CD4-positive, alpha-beta memory T cell (primary cell): ENCODE data around the gene PRR29. TPM values are rescaled to one million over a fixed set of nuclear protein-coding genes. Genes with fewer than 3 reads are reported as not detected.

Source experiments
- CTCF ChIA-PET: fragments of 350-600 bp; sonication (Branson Sonifier 250); formaldehyde crosslinking; loops from one replicate; lab custom pipeline; 2021; ENCODE audit warnings: inconsistent platforms; ENCODE audit not compliant: partially characterized antibody; lab: Charles Lee
- POLR2A ChIA-PET: fragments of 350-600 bp; sonication (Branson Sonifier 250); formaldehyde crosslinking; loops from one replicate; lab custom pipeline; 2021; ENCODE audit not compliant: partially characterized antibody; lab: Charles Lee
- DNase-seq, 5 donors: peaks; one replicate each; pipeline versions ENCODE4 v3.0.0 to v3.0.0-alpha.2; 2020 to 2022; ENCODE audit warnings: mixed read lengths in 1 of 5
- H3K27ac ChIP-seq: one replicate; pipeline ENCODE4 v1.7.0; 2013; ENCODE audit warnings: low read depth, low read length
- H3K27me3 ChIP-seq: 2 replicates; pipeline ENCODE4 v1.7.0; 2013; ENCODE audit warnings: mild to moderate bottlenecking, low read length, moderate library complexity; ENCODE audit not compliant: insufficient read depth
- H3K36me3 ChIP-seq: 2 replicates; pipeline ENCODE4 v1.7.0; 2013; ENCODE audit warnings: mild to moderate bottlenecking, low read length, moderate library complexity; ENCODE audit not compliant: insufficient read depth
- H3K4me1 ChIP-seq: 2 replicates; pipeline ENCODE4 v1.7.0; 2013; ENCODE audit warnings: mild to moderate bottlenecking, low read length, moderate library complexity; ENCODE audit not compliant: insufficient read depth
- H3K4me3 ChIP-seq, 2 donors: one replicate each; pipeline ENCODE4 v1.7.0; 2013; ENCODE audit warnings: low read length in 2 of 2, mild to moderate bottlenecking in 1 of 2
- H3K9me3 ChIP-seq, 2 donors: one replicate each; pipeline ENCODE4 v1.7.0; 2013; ENCODE audit warnings: low read length in 2 of 2, control low read depth in 1 of 2; ENCODE audit not compliant: control insufficient read depth in 1 of 2
- H3K27ac Mint-ChIP-seq, 7 donors: one replicate each; pipeline ENCODE4 v1.8.0; 2020 to 2021; ENCODE audit warnings: mixed read lengths in 7 of 7, mild to moderate bottlenecking in 6 of 7, inconsistent platforms in 3 of 7, moderate library complexity in 3 of 7
- H3K27me3 Mint-ChIP-seq, 2 donors: one replicate each; pipeline ENCODE4 v1.8.0; 2020 to 2021; ENCODE audit warnings: mixed read lengths in 2 of 2
- H3K36me3 Mint-ChIP-seq, 2 donors: one replicate each; pipeline ENCODE4 v1.8.0; 2020 to 2021; ENCODE audit warnings: mixed read lengths in 2 of 2, inconsistent platforms in 1 of 2, mild to moderate bottlenecking in 1 of 2
- H3K4me1 Mint-ChIP-seq, 4 donors: one replicate each; pipeline ENCODE4 v1.8.0; 2020 to 2021; ENCODE audit warnings: mixed read lengths in 4 of 4, mild to moderate bottlenecking in 1 of 4
- H3K4me3 Mint-ChIP-seq, 8 donors: one replicate each; pipeline ENCODE4 v1.8.0; 2020 to 2021; ENCODE audit warnings: mixed read lengths in 8 of 8, mild to moderate bottlenecking in 7 of 8, moderate library complexity in 6 of 8, inconsistent platforms in 3 of 8
- H3K9me3 Mint-ChIP-seq, 8 donors: one replicate each; pipeline ENCODE4 v1.8.0; 2020 to 2021; ENCODE audit warnings: mixed read lengths in 8 of 8, mild to moderate bottlenecking in 5 of 8, inconsistent platforms in 3 of 8, moderate library complexity in 1 of 8
- intact Hi-C: fragments of 100-400 bp; cut with micrococcal nuclease; formaldehyde crosslinking; loops from one replicate; pipeline ENCODE4 v1.15.1; 2023
- polyA plus RNA-seq, 2 donors: library from polyadenylated mRNA; unstranded; fragments of 300-500 nt; fragmentation: Illumina TruSeq; gene quantifications; one replicate each; pipeline ENCODE4 v1.2.3, GENCODE V29; 2021
- total RNA-seq, 2 experiments: library from RNA; stranded (reverse); gene quantifications; one replicate each; pipeline ENCODE4 v1.2.3, GENCODE V29; 2021

Gene PRR29
- total RNA-seq (1 to 10 TPM in 1 of 2 experiments, under 1 TPM in 1; 0.19 to 1.0 TPM), polyA plus RNA-seq (1 to 10 TPM; 5.6 to 6.0 TPM)

GRCh38 chr17:63998050-63998720 lies at the start of gene PRR29:
Gene PRR29, plus strand, starts transcription at chr17:63998351. Its CDS starts 14 bp downstream, at chr17:63998365.
- Mint-ChIP-seq H3K36me3 (peaks cover 0 to 12% of the 10 kb centered on the region in 2 donors), H3K27ac (peak within 1 kb of the TSS; percentile 60 to 91 (median 87)), H3K4me3 (peak within 1 kb of the TSS; percentile 87 to 94 (median 88)), H3K4me1 (peaks cover 32 to 69% (median 42%) of the 10 kb centered on the region in 4 donors), H3K9me3 (peaks cover 0 to 3% (median 0%) of the 10 kb centered on the region in 8 donors), H3K27me3 (no peaks in the 10 kb centered on the region)
- ChIA-PET POLR2A (interaction anchor here (0.6 to 22.6 kb wide), 8 partner anchors 9 to 148 kb away, joined by 3 to 587 read pairs (median 6); partner anchors contain the start of genes ERN1 and ICAM2), CTCF (interaction anchor here (1.1 to 32.9 kb wide), 5 partner anchors 10 to 135 kb away, joined by 3 to 556 read pairs (median 6); partner anchors contain the start of gene ICAM2)
- intact Hi-C loops: loop anchor here (1.0 kb wide), 2 partner anchors 22 to 27 kb away; partner anchors contain the start of gene ICAM2
- peak within 1 kb of the TSS; percentile 39 for H3K27ac ChIP-seq
- no peaks in the 10 kb centered on the region for H3K27me3 ChIP-seq
- H3K9me3 ChIP-seq: no peaks in the 10 kb centered on the region
- DNase-seq: peak; percentile 70 to 81 (median 75)
- peak within 1 kb of the TSS; percentile 5 to 76 for H3K4me3 ChIP-seq
- peaks cover 46% of the 10 kb centered on the region for H3K4me1 ChIP-seq
- H3K36me3 ChIP-seq: peaks cover 3% of the 10 kb centered on the region

- ChIA-PET POLR2A (no interaction called here), CTCF (interaction anchor here (0.8 to 4.2 kb wide), 3 partner anchors 30 to 185 kb away, joined by 3 to 43 read pairs (median 5); partner anchors contain the start of gene GH1)
- Mint-ChIP-seq H3K36me3 (no peaks in the 10 kb centered on the region), H3K27me3 (no peaks in the 10 kb centered on the region), H3K9me3 (peaks cover 0 to 2% (median 0%) of the 10 kb centered on the region in 8 donors), H3K4me1 (peaks cover 4 to 35% (median 19%) of the 10 kb centered on the region in 4 donors), H3K27ac (no peak overlapping the region), H3K4me3 (no peak overlapping the region)
- Histone ChIP-seq H3K36me3 (no peaks in the 10 kb centered on the region), H3K4me3 (no peak overlapping the region), H3K27ac (no peak overlapping the region), H3K27me3 (no peaks in the 10 kb centered on the region), H3K9me3 (no peaks in the 10 kb centered on the region), H3K4me1 (peaks cover 25% of the 10 kb centered on the region)
- intact Hi-C loops: loop anchor here (5.0 kb wide), 1 partner anchor 39 kb away; no protein-coding TSS in a partner anchor
- DNase-seq: no peak
Observed at GRCh38 chr17:63948521-63948920, 49.6 kb upstream of the PRR29 start.

GRCh38 chr17:63949576-63950250 lies 48.4 kb upstream of the PRR29 start:
- Histone ChIP-seq H3K9me3 (no peaks in the 10 kb centered on the region), H3K4me3 (no peak overlapping the region), H3K27ac (no peak overlapping the region), H3K27me3 (no peaks in the 10 kb centered on the region), H3K4me1 (peaks cover 37% of the 10 kb centered on the region), H3K36me3 (no peaks in the 10 kb centered on the region)
- no peak for DNase-seq
- ChIA-PET POLR2A (interaction anchor here (0.9 to 1.8 kb wide), 3 partner anchors 18 to 50 kb away, joined by 3 to 8 read pairs (median 3); partner anchors contain the start of gene CD79B), CTCF (interaction anchor here (1.0 to 4.2 kb wide), 13 partner anchors 10 to 183 kb away, joined by 3 to 43 read pairs (median 5); partner anchors contain the start of genes CD79B, GH1 and ICAM2)
- Mint-ChIP-seq H3K27ac (peak overlapping the region in 1 of 7 donors; percentile 82), H3K9me3 (peaks cover 0 to 2% (median 0%) of the 10 kb centered on the region in 8 donors), H3K27me3 (no peaks in the 10 kb centered on the region), H3K4me1 (peaks cover 11 to 46% (median 28%) of the 10 kb centered on the region in 4 donors), H3K4me3 (no peak overlapping the region), H3K36me3 (no peaks in the 10 kb centered on the region)
- intact Hi-C loops: loop anchor here (5.0 kb wide), 1 partner anchor 38 kb away; no protein-coding TSS in a partner anchor

- Mint-ChIP-seq H3K9me3 (peaks cover 0 to 2% (median 0%) of the 10 kb centered on the region in 8 donors), H3K4me3 (no peak overlapping the region), H3K27ac (peak overlapping the region in 2 of 7 donors; percentile 2 to 73), H3K27me3 (no peaks in the 10 kb centered on the region), H3K36me3 (no peaks in the 10 kb centered on the region), H3K4me1 (peaks cover 11 to 39% (median 28%) of the 10 kb centered on the region in 4 donors)
- Histone ChIP-seq H3K36me3 (no peaks in the 10 kb centered on the region), H3K27me3 (no peaks in the 10 kb centered on the region), H3K4me3 (no peak overlapping the region), H3K4me1 (peaks cover 30% of the 10 kb centered on the region), H3K27ac (no peak overlapping the region), H3K9me3 (no peaks in the 10 kb centered on the region)
- ChIA-PET CTCF (interaction anchor here (0.6 to 4.2 kb wide), 17 partner anchors 11 to 255 kb away, joined by 3 to 43 read pairs (median 5); partner anchors contain the start of genes CD79B, GH1 and ICAM2), POLR2A (interaction anchor here (0.6 to 1.8 kb wide), 5 partner anchors 19 to 69 kb away, joined by 3 to 8 read pairs (median 4); partner anchors contain the start of genes CD79B and ICAM2)
- intact Hi-C loops: no loop called here
- DNase-seq: peak in 4 of 5 donors; percentile 23 to 33 (median 28)
Observed at GRCh38 chr17:63950940-63951907, 46.9 kb upstream of the PRR29 start.

- CTCF ChIA-PET: interaction anchor here (0.7 to 1.6 kb wide), 8 partner anchors 8 to 74 kb away, joined by 3 to 8 read pairs (median 4); partner anchors contain the start of genes CD79B, CSHL1, GH1 and ICAM2
- intact Hi-C loops: no loop called here
- no peak overlapping the region for H3K27ac ChIP-seq
Observed at GRCh38 chr17:63954402-63955063, 43.6 kb upstream of the PRR29 start.

More at GRCh38 chr17:63954402-63955063, 43.6 kb upstream of the PRR29 start:
- peak overlapping the region; percentile 30 to 88 (median 80) for H3K27ac Mint-ChIP-seq
- Histone ChIP-seq H3K36me3 (no peaks in the 10 kb centered on the region), H3K9me3 (no peaks in the 10 kb centered on the region), H3K4me3 (no peak overlapping the region), H3K27me3 (no peaks in the 10 kb centered on the region), H3K4me1 (peaks cover 20% of the 10 kb centered on the region)
- POLR2A ChIA-PET: interaction anchor here (0.8 to 1.0 kb wide), 4 partner anchors 10 to 71 kb away, joined by 3 to 5 read pairs (median 4); partner anchors contain the start of gene ICAM2
- no peaks in the 10 kb centered on the region for H3K36me3 Mint-ChIP-seq
- no peaks in the 10 kb centered on the region for H3K27me3 Mint-ChIP-seq
- DNase-seq: peak; percentile 27 to 56 (median 32)
- peak overlapping the region in 4 of 8 donors; percentile 26 to 67 (median 48) for H3K4me3 Mint-ChIP-seq
- H3K4me1 Mint-ChIP-seq: peaks cover 7 to 37% (median 17%) of the 10 kb centered on the region in 4 donors
- peaks cover 0 to 2% (median 0%) of the 10 kb centered on the region in 8 donors for H3K9me3 Mint-ChIP-seq
